HG02852 (cell line): Measurements from ENCODE around the gene LYPD3.

Experiments
- ATAC-seq: cut with Tn5 transposase; IDR thresholded peaks from one replicate; pipeline ENCODE4 v1.9.1; 2021; ENCODE audit warnings: mild to moderate bottlenecking, moderate library complexity; ENCODE audit not compliant: unreplicated experiment

Gene LYPD3

DNA sequence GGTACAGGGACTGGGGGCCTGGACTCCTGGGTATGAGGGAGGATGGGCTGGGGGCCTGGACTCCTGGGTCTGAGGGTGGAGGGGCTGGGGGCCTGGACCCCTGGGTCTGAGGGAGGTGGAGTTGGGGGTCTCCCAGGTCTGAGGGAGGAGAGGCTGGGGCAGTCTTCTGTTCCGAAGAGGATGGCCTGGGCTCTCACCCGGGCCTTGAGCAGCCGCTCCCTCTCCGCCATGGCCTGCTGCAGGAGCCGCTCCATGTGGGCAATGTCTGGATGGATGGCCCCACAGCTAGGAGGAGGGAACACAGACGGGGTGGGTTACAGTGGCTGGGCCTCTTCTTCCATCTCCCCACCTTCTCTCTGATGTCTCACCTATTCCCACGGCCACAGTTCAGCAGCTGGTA is 21.0 kb upstream of the LYPD3 start:
- ATAC-seq: no peak

DNA sequence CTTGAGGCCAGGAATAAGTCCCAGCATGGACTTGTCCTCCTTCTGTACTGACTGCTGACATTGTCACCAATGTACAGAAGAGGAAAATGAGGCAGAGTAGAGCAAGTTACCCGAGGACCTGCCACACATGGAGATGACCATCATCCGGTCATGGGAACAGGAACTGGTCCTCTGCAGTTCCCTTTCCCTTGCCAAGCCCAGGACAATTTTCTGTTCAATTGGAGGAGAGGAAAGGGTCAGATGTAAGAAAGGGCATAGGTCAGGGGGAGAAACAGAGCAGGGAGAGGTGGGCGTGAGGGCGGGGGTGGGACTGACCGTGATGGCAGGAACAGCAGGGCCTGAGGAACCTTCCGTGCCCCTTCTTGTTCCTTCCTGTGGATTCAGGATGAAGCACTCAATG is 20.5 kb upstream of the LYPD3 start:
- ATAC-seq: no peak

DNA sequence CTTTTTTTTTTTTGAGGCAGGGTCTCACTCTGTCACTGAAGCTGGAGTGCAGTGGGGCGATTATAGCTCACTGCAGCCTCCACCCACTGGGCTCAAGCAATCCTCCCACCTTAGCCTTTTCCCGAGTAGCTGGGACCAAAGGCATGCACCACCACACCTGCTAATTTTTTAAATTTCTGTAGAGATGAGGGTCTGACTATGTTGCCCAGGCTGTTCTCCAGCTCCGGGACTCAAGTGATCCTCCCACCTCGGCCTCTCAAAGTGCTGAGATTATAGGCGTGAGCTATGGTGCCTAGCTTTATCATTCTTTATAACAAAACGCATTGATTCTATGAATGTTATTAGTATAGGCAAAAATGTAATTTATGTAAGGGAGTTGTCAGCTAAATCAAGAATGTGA is 17.9 kb upstream of the LYPD3 start:
- ATAC-seq: no peak

DNA sequence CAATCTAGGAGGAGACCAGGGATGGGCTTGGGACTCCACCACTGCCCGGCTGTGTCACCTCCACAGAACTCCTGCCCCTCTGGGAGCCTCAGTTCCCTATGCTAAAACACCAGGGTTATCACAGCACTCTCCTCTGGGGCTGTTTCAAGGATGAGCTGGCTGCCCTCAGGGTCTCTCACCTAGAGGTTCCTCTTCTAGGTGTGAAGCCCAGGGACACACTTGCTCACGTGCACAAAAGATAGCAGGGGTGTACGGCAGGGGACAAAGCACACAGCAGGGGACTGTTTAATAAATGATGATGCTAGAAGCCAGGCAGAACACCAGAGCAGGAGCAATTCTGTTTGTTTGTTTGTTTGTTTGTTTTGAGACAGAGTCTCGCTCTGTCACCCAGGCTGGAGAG is 16.8 kb upstream of the LYPD3 start:
- ATAC-seq: no peak

DNA sequence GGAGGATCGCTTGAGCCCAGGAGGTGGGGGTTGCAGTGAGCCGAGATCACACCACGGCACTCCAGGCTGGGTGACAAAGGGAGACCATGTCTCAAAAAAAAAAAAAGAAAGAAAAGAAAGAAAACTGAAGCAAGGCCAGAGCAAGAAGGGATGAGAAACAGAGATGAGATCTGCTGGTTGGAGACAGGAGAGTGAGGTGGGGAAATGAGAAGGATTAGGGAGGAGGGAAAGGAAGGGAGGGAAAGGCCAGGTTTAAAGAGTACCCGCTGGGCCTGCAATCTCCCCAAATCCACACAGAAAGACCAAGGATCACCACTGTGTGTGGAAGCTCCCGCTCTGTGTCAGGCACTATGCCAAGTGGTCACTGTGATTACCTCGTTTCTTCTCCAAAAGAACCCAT is 16.3 kb upstream of the LYPD3 start:
- ATAC-seq: no peak

DNA sequence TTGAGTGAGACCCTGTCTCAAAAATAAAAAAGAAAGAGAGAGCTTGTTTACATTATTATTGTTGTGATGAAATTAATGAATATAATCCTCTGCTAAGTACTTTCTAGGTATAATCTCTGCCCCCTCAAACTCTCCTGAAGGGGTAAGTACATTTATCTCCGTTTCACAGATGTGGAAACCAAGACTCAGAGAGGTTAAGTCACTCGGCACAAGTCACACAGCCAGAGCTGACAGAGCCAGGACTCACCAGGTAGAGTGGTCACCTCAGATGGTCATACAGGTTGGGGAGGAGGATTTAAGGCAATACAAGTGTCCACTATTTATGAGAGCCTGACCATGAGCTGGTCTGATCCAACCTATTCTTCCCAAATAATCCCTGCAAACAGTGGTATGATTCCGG is 15.2 kb upstream of the LYPD3 start:
- ATAC-seq: no peak

DNA sequence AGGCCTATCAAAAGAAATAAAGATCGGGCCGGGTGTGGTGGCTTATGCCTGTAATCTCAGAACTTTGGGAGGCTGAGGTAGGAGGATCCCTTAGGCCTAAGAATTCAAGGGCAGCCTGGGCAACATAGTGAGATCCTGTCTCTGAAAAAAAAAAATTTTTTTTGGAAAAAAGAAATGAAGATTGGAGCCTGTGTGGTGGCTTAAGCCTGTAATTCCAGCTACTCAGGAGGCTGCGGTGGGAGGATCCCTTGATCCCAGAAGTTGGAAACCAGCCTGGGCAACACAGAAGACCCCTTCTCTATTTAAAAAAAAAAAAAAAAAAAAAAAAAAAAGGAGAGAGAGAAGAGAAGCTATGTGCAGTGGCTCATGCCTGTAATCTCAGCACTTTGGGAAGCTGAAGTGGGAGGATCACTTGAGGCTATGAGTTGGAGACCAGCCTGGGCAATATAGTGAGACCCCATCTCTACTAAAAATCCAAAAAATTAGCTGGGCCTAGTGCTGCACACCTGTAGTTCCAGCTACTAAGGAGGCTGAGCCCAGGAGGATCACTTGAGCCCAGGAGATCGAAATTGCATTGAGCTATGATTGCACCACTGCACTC is 14.7 kb upstream of the LYPD3 start:
- ATAC-seq: no peak

DNA sequence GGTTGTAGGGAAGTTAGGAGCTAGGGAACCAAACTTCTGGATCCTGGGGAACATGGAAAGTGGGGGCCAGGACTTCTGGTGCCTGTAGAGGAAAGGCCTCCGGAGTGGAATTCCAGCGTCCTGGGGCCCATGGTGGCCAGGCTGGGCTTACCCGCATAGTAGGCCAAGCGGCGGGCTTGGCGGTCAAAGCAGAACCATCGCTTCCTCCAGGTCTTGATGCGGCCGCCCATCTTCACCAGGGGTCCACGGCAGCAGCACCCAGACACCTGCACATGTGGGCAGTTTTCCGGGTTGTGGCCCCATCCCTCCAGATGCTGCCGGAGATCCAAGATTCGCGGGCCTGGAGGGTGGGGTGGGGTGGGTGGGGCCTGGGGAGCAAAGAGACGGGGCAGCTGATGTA is 13.8 kb upstream of the LYPD3 start:
- ATAC-seq: no peak

DNA sequence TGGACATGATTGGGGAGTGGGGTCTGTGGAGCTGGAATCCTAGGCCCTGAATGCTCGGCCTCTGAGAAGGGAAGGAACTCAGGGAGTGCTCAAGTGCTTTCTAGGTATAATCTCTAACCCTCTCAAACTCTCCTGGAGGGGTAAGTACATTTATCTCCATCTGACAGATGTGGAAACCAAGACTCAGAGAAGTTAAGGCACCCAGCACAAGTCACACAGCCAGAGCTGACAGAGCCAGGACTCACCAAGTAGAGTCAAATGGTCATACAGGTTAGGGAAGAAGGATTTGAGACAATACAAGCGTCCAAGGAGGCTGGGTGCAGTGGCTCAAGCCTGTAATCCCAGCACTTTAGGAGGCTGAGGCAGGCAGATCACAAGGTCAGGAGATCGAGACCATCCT is 12.9 kb upstream of the LYPD3 start:
- no peak for ATAC-seq

DNA sequence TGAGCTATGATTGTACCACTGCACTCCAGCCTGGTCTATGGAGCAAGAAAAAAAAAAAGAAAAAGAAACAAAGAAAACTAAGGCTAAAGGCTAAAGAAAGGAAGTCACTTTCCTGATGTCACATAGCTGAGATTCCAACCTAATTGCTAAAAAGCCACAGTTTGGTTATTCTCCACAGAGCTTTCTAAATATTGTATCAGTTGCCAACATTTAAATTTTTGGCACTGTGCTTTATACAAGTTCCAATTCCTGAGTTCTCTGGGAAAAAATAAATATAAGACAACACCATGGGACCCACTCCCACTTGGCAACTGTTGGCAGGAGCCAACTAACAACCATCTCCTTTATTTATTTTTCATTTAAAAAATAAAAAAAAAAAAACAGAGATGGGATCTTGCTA is 11.2 kb upstream of the LYPD3 start:
- no peak for ATAC-seq

DNA sequence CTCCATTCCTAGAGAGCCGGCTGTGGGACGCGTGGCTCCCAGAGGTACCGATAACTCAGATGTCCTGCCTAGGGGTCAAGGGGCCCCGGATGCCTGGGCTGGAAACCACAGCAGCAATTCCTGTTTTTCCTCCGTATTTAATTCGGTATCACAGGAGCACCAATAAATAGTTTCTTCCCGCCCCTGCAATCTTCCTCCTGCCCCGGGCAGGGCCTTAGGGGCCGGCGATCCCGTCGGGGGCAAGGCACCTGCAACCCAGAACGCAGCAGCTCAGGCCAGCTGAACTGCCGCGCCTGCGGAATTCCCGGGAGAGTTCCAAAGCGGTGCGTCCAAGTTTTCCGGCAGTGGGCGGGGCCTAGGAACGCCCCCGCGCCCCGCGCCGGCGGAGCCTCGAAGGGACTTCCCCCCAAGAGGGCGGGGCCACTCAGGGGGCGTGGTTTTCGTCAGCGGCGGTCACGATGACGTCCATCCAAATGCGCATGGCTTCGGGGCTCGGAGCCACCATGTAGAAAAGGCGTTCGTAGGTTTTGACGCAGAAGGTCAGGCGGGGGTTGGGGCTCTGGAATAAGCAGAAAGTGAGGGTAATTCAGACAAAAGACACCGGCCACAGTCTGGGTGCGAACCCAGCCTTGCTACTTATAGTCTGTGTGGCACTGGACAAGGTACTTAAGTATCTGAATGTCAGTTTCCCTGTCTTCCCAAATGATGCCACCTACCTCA is 9.7 kb upstream of the LYPD3 start:
- no peak for ATAC-seq

DNA sequence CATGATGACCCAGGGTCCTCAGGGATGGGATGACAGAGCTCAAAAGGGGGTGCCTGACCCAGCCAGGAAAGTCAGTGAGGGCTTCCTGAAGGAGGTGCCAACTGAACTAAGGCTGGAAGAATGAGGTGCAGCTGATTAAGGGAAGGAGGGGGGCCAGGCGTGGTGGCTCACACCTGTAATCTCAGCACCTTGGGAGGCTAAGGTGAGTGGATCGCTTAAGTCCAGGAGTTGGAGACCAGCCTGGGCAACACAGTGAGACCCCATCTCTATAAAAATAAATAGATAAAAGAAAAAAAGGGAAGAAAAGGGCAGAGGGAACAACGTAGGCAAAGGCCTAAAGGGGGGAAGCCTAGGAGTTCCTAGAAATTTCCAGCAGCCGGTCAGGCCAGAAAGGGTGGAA is 9.1 kb upstream of the LYPD3 start:
- no peak for ATAC-seq

DNA sequence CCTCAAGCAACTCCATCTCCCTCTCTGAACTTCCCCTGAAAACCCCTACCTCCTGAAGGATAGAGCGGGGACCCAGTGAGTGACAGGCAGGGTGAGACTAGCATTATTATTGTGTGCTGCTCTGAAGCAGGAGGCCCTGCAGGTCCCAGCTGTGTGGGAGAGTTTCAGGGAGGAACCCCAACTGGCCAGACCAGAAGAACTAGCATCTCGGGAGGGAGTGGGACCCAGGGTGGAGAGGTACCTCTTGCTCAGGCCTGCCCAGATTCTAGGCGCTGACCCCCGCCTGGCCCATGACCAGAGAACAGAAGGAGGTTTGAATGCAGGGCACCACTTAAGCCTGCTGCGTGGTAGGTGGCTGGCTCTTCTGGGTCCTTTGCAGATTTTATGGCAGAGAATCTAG is 5.7 kb upstream of the LYPD3 start:
- no peak for ATAC-seq

DNA sequence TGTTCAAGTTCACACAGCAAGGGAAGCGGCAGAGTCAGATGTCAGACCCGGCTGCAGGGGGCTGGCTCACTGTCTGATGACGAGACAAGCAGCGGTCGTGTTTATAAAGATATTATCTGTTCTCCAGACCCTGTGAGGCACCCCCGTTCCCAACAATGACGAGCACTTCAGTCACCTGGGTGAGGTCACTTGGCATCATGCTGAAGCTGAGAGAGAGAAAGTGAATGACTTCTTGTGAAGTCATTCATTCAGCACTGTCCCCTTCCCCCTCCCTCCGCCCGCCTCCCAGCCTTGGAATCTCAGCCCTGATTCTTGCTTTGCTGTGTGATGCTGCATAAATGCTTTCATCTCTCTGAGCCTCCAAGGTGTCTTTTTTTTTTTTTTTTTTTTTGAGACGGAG is 4.9 kb upstream of the LYPD3 start:
- ATAC-seq: no peak

DNA sequence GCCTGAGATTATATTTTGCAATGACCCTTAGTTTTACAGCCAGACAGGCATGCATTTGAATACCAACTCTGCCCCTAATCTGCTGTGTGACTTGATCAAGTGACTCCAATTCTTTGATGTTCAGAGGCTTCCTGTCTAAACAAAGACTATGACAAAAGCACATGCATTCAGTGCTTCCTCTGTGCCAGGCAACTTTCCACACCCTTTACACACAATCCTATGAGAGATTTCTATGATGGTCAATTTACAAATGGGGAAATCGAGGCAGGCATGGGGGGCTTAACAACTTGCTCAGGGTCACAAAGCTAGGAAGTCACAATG is 3.7 kb upstream of the LYPD3 start:
- no peak for ATAC-seq

DNA sequence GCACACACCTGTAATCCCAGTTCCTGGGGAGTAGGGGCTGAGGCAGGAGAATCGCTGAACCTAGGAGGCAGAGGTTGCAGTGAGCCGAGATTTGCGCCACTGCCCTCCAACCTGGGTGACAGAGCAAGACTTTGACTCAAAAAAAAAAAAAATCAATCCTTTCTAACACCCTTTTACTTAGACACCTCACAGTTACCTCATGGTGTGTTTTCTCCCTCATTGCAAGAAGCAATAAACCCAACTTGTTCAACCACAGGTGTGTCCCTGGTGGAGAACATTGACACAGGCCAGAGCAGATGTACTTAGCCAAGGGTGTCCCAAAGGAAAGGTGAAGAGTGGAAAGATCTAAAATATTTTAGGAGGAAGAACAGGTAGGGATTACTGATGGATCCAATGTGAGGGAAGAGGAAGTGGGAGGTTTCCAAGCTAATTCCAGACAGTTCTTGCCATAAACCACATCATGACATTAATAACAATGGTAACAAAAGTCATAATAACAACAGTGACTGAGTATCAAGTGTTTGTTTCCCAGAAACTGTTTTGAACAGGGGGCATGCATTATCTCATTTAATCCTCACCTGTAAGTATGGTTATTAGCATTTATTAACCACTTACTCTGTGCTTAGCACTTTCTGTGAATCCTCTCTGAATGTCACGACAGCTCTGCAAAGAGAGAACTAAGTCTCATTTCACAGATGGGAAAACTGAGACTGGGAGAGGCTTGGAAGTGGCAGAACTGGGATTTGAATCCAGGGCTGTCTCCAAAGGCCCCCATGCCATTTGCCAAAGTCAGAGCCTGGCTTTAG is 3.1 kb upstream of the LYPD3 start:
- no peak for ATAC-seq

DNA sequence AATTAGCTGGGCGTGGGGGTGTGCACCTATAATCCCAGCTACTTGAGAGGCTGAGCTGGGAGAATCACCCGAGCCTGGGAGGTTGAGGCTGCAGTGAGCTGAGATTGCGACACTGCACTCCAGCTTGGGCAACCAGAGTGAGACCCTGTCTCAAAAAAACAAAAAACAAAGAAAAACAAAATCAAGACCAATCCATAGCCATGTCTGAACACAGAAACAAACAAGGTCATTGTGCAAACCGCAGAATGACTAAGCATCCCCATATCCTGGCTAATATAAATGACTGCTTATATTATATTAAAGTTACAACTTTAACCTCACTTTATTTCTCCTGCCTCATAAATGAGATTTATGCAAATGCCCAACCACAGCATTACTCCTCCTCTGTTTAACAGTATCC is 2.3 kb upstream of the LYPD3 start:
- no peak for ATAC-seq

DNA sequence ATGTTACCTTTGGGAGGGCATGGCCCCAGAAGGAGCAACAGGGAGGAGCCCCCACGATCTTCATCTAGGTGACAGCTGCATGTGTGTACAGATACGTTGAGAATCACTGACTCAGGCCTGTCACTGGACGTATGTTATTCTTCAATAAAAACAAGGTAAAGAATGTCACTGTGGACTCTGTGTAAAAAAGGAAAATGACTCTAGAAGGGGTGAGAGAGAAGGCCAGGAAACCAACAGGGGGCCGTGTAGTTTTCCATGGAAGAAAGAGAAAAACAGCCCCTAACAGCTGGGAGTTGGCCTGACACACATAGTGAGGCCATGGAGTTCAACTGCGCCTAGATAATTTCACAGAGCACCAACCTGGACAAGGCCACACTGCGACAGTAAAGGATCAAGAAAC is 1.9 kb upstream of the LYPD3 start:
- ATAC-seq: no peak

DNA sequence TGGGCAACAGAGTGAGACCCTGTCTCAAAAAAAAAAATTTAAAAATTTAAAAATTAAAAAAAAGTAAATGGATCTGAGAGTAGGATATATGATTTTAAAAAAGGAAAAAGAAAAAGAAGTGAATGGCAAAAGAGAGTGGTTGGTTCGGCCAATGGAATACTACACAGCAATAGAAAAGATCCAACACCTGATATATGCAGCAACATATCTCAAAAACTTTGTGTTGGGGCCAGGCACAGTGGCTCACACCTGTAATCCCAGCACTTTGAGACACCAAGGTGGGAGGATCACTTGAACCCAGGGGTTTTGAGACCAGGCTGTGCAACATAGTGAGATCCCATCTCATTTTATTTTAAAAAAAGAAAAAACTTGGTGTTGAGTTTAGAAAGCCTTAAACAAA is 1.4 kb upstream of the LYPD3 start:
- no peak for ATAC-seq

DNA sequence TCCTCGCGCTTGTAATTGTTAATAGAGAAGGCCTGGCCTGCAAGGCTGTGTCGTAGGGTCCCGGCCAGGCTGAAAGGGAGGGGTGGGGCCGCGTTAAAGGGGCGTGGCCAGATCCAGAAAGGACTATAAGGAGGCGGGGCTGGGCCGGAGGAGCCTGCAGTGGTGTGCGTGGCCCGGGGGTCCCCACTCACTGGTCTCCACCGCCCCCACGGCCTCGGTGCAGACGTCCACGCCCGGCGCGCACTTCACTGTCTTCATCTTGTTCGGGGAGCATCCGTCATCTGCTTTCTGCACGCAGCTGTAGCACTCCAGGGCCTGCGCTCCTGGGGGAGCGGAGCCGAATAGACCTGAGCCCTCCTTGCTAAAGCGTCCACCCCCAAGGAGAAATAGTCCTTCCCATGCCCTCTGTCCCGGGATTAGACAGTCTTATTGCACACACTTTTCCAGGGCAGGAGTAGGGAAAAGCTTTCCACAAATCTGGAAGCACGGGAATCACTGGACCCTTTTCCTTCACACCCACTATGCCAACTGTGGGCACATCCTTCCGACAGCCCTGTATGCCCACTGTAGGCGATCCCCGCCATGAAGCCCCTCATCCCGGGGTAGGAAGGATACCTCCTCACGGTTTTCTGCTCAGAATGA is 1.2 kb downstream of the LYPD3 start:
- ATAC-seq: peak; percentile 34

DNA sequence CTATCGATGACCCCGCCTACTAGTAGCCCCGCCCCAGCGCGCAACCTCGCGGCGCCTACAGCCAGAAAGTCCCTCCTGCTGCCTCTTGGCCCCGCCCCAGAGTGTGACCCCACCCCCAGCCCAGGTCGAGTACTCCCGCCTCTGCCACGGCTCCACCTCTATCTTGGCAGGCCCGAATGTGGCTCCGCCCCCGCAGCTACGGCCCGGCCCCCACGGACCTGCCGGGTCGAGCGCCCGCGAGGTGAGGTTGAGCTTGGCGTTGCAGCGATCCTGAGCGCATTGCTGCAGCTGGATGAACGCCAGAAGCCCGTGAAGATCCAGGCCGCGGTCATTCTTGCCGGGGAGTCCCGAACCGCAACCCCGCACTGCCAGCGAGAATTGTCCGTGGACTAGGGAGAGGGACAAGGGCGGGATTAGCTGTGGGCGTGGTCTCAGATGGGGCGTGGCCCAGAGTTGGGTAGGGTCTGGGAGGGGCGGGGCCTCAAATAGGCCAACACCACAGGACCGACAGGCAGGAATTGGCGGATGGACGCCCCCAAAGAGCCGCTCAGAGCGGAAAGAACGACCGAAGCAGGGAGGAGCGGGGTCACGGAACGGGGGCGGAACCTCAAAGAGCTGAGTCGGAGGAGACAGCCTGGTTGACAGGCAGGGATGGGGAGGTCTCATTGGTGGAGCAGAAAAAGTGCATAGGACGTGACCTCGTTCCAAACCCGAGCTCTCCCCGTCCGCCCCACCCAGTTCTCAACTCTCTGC is 1.9 kb downstream of the LYPD3 start:
- ATAC-seq: peak; percentile 81
